ENCODE data around the gene LRG1.

Gene LRG1

DNA sequence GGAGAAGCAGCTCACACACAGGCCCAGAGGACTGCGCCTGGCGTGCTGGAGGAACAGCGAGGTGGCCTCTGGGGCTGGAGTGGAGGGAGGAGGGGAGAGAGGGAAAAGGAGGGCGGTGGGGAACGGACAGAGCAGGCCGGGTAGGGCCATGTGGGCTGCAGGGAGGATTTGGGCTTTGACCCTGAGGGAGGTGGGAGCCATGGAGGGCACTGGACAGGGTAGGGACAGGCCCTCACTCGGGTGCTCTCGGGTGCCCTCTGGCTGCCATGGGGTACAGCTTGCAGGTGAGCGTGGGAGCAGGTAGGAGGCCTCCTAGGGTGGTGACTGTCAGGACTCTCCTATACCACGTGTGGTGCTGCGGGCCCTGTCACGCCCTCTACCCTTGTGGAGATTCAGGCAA, 44.4 kb downstream of the LRG1 start:
- Histone ChIP-seq H3K27ac (ENCODE audit: low read length) (no peak overlapping the region), H3K4me1 (ENCODE audit: control insufficient read depth in 1 of 2, insufficient read depth in 2 of 2, low read length in 2 of 2) (no peaks in the 10 kb centered on the region), H3K4me3 (ENCODE audit: low read depth in 1 of 2, low read length in 2 of 2) (no peak overlapping the region), H3K9me3 (ENCODE audit: control insufficient read depth in 1 of 2, low read length in 2 of 2) (no peaks in the 10 kb centered on the region), H3K36me3 (ENCODE audit: control insufficient read depth in 1 of 2, insufficient read depth in 2 of 2, low read length in 2 of 2) (peaks cover 8 to 59% of the 10 kb centered on the region in 2 donors), H3K27me3 (ENCODE audit: low read depth, low read length) (no peaks in the 10 kb centered on the region)

DNA sequence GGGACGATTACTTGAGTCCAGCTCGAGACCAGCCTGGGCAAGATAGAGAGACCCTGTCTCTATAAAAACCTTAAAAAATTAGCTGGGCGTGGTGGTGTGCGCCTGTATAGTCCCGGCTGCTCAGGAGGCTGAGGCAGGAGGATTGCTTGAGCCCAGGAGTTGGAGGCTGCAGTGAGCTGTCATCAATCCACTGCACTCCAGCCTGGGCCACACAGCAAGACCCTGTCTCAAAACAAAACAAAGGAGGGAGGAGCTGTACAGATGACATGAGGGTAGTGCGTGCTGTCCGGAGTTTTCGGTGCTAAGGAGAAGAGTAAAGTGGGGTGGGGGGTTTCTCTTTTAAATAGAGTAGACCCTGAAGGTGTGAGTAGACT, 45.2 kb downstream of the LRG1 start:
- peaks cover 12 to 67% of the 10 kb centered on the region in 2 donors for H3K36me3 ChIP-seq (ENCODE audit: control insufficient read depth in 1 of 2, insufficient read depth in 2 of 2, low read length in 2 of 2)
- H3K27ac ChIP-seq (ENCODE audit: low read length): no peak overlapping the region
- no peaks in the 10 kb centered on the region for H3K4me1 ChIP-seq (ENCODE audit: control insufficient read depth in 1 of 2, insufficient read depth in 2 of 2, low read length in 2 of 2)
- no peaks in the 10 kb centered on the region for H3K27me3 ChIP-seq (ENCODE audit: low read depth, low read length)
- H3K4me3 ChIP-seq (ENCODE audit: low read depth in 1 of 2, low read length in 2 of 2): no peak overlapping the region
- no peaks in the 10 kb centered on the region for H3K9me3 ChIP-seq (ENCODE audit: control insufficient read depth in 1 of 2, low read length in 2 of 2)

DNA sequence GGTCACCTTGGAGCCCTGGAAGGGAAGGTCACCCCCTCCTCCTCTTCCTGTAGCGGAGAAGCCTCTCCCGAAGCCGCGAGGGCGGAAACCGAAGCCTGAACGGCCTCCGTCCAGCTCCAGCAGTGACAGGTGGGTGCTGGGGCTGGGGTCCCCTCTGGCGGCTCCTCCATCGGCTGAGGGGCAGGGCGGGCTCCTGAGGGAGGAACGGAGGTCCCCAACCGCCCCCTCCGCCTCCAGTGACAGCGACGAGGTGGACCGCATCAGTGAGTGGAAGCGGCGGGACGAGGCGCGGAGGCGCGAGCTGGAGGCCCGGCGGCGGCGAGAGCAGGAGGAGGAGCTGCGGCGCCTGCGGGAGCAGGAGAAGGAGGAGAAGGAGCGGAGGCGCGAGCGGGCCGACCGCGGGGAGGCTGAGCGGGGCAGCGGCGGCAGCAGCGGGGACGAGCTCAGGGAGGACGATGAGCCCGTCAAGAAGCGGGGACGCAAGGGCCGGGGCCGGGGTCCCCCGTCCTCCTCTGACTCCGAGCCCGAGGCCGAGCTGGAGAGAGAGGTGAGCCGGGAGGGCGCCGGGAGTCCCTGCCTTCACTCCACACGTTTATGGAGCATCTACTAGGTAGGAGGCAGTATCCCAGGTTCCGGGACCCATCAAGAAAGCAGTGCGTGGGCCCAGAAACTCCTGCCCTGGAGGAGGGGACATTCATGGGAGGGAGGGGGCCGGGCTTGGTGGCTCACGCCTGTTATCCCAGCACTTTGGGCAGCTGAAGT, 45.7 kb downstream of the LRG1 start:
- Histone ChIP-seq H3K27ac (ENCODE audit: low read length) (no peak overlapping the region), H3K4me1 (ENCODE audit: control insufficient read depth in 1 of 2, insufficient read depth in 2 of 2, low read length in 2 of 2) (no peaks in the 10 kb centered on the region), H3K9me3 (ENCODE audit: control insufficient read depth in 1 of 2, low read length in 2 of 2) (no peaks in the 10 kb centered on the region), H3K36me3 (ENCODE audit: control insufficient read depth in 1 of 2, insufficient read depth in 2 of 2, low read length in 2 of 2) (peaks cover 14 to 72% of the 10 kb centered on the region in 2 donors), H3K4me3 (ENCODE audit: low read depth in 1 of 2, low read length in 2 of 2) (no peak overlapping the region), H3K27me3 (ENCODE audit: low read depth, low read length) (no peaks in the 10 kb centered on the region)

DNA sequence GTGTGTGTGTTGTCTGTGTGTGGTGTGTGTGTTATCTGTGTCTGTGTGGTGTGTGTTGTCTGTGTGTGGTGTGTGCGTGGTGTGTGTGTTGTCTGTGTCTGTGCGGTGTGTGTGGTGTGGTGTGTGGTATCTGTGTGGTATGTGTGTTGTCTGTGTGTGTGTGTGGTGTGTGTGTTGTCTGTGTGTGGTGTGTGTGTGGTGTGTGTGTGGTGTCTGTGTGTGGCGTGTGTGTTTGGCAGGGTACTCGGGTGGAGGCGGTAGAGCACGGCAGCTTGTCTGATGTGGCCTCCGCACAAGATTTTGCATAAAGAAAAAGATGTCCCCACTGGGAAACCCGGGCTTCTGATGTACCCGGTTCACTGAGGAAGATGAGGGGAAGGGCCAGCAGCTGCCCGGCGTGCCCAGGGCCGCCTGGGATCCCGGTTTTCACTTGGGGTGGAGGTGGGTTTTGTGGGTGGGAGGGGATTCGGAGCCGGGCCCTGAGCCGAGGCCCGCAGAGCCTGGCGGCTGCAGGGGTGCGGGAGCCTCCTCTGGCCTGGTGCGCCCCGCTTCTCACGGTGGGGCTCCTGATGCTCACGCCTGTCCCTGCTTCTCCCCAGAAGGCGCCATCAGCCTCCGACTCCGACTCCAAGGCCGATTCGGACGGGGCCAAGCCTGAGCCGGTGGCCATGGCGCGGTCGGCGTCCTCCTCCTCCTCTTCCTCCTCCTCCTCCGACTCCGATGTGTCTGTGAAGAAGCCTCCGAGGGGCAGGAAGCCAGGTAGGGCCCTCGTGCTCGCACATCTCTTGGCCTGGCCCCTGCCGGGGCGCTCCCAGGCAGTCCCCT, 46.5 kb downstream of the LRG1 start:
- Histone ChIP-seq H3K36me3 (ENCODE audit: control insufficient read depth in 1 of 2, insufficient read depth in 2 of 2, low read length in 2 of 2) (peaks cover 14 to 74% of the 10 kb centered on the region in 2 donors), H3K4me1 (ENCODE audit: control insufficient read depth in 1 of 2, insufficient read depth in 2 of 2, low read length in 2 of 2) (no peaks in the 10 kb centered on the region), H3K27me3 (ENCODE audit: low read depth, low read length) (no peaks in the 10 kb centered on the region), H3K4me3 (ENCODE audit: low read depth in 1 of 2, low read length in 2 of 2) (no peak overlapping the region), H3K27ac (ENCODE audit: low read length) (no peak overlapping the region), H3K9me3 (ENCODE audit: control insufficient read depth in 1 of 2, low read length in 2 of 2) (no peaks in the 10 kb centered on the region)

DNA sequence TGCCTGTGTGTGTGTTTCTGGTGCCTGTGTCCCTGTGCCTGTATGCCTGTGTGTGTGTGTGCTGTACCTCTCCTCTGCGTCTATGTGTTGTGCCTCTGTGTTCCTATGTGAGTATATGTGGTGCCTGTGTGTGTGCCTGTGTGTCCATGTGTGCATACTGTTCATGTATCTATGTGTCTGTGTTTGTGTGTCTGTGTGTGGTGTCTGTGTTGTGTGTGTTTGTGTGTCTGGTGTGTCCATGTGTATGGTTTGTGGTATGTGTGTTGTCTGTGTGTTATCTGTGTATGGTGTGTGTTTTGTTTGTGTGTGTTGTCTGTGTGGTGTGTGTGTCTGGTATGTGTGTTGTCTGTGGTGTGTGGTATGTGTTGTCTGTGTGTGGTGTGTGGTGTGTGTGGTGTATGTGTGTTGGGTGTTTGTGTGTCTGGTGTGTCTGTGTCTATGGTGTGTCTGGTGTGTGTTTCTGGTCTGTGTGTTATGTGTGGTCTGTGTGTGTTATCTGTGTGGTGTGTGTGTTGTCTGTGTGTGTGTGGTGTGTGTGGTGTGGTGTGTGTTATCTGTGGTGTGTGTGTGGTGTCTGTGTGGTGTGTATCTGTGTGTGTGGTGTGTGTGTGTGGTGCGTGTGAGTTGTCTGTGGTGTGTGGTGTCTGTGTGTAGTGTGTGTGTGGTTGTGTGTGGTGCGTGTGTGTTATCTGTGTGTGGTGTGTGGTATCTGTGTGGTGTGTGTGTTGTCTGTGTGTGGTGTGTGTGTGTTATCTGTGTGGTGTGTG, 47.3 kb downstream of the LRG1 start:
- Histone ChIP-seq H3K4me1 (ENCODE audit: control insufficient read depth in 1 of 2, insufficient read depth in 2 of 2, low read length in 2 of 2) (no peaks in the 10 kb centered on the region), H3K27ac (ENCODE audit: low read length) (no peak overlapping the region), H3K9me3 (ENCODE audit: control insufficient read depth in 1 of 2, low read length in 2 of 2) (no peaks in the 10 kb centered on the region), H3K4me3 (ENCODE audit: low read depth in 1 of 2, low read length in 2 of 2) (no peak overlapping the region), H3K27me3 (ENCODE audit: low read depth, low read length) (no peaks in the 10 kb centered on the region), H3K36me3 (ENCODE audit: control insufficient read depth in 1 of 2, insufficient read depth in 2 of 2, low read length in 2 of 2) (peaks cover 14 to 70% of the 10 kb centered on the region in 2 donors)

DNA sequence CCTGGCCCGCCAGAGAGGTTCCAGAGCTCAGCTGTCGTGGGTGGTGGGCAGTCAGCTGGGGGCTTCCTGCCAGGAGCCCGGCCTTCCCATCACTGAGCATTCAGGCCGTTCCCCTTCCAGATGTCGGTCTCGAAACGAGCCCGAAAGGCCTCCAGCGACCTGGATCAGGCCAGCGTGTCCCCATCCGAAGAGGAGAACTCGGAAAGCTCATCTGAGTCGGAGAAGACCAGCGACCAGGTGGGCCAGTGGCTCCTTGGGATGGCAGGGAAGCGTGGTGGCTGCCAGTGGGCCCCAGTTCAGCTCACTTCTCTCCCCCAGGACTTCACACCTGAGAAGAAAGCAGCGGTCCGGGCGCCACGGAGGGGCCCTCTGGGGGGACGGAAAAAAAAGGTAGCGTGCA, 48.4 kb downstream of the LRG1 start:
- H3K4me1 ChIP-seq (ENCODE audit: control insufficient read depth in 1 of 2, insufficient read depth in 2 of 2, low read length in 2 of 2): no peaks in the 10 kb centered on the region
- no peak overlapping the region for H3K27ac ChIP-seq (ENCODE audit: low read length)
- no peaks in the 10 kb centered on the region for H3K9me3 ChIP-seq (ENCODE audit: control insufficient read depth in 1 of 2, low read length in 2 of 2)
- peaks cover 14 to 69% of the 10 kb centered on the region in 2 donors for H3K36me3 ChIP-seq (ENCODE audit: control insufficient read depth in 1 of 2, insufficient read depth in 2 of 2, low read length in 2 of 2)
- no peak overlapping the region for H3K4me3 ChIP-seq (ENCODE audit: low read depth in 1 of 2, low read length in 2 of 2)
- no peaks in the 10 kb centered on the region for H3K27me3 ChIP-seq (ENCODE audit: low read depth, low read length)

DNA sequence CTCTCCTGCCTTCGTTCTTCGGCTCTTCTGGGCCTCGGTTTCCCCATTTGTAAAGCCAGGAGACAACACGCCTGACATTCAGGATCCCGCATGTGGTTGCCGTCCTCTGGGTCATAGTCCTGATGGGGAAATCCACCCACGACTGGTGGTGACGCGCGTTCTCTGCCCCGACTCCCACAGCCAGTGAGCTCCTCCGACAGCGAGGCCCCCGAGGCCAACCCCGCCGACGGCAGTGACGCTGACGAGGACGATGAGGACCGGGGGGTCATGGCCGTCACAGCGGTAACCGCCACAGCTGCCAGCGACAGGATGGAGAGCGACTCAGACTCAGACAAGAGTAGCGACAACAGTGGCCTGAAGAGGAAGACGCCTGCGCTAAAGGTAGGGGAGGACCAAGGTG, 51.3 kb downstream of the LRG1 start:
- H3K36me3 ChIP-seq (ENCODE audit: control insufficient read depth in 1 of 2, insufficient read depth in 2 of 2, low read length in 2 of 2): peaks cover 14 to 47% of the 10 kb centered on the region in 2 donors
- H3K9me3 ChIP-seq (ENCODE audit: control insufficient read depth in 1 of 2, low read length in 2 of 2): no peaks in the 10 kb centered on the region

DNA sequence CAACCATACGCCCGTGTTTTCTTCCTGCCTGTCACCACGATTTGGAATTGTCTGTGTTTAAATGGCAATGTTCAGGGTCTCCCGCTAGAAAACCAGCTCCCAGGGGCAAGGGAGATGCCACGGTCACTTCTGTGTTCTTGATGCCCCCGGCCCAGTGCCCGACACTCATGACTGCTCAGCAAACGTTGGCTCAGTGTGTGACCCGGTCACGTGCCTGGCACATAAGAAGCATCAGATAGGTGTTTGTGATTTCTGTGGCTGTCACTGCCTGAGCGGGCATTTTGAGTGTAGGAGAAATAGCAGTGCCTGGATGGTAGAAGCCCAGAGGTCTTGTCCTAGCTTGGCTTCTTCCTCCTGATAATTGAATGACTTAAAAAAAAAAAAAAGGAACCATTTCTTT, 52.3 kb downstream of the LRG1 start:
- Histone ChIP-seq H3K27me3 (ENCODE audit: low read depth, low read length) (no peaks in the 10 kb centered on the region), H3K27ac (ENCODE audit: low read length) (no peak overlapping the region), H3K4me1 (ENCODE audit: control insufficient read depth in 1 of 2, insufficient read depth in 2 of 2, low read length in 2 of 2) (no peaks in the 10 kb centered on the region), H3K9me3 (ENCODE audit: control insufficient read depth in 1 of 2, low read length in 2 of 2) (no peaks in the 10 kb centered on the region), H3K4me3 (ENCODE audit: low read depth in 1 of 2, low read length in 2 of 2) (no peak overlapping the region), H3K36me3 (ENCODE audit: control insufficient read depth in 1 of 2, insufficient read depth in 2 of 2, low read length in 2 of 2) (peaks cover 14 to 52% of the 10 kb centered on the region in 2 donors)

More for the DNA sequence above, 51.3 kb downstream of the LRG1 start:
- Histone ChIP-seq H3K4me3 (ENCODE audit: low read depth in 1 of 2, low read length in 2 of 2) (no peak overlapping the region), H3K27me3 (ENCODE audit: low read depth, low read length) (no peaks in the 10 kb centered on the region), H3K27ac (ENCODE audit: low read length) (no peak overlapping the region), H3K4me1 (ENCODE audit: control insufficient read depth in 1 of 2, insufficient read depth in 2 of 2, low read length in 2 of 2) (no peaks in the 10 kb centered on the region)
